LoVo (cell line): ENCODE measurements around the gene TNF.

ENCODE experiments used
- DNase-seq: peaks from one replicate; pipeline ENCODE4 v3.0.0-alpha.2; 2016; ENCODE audit warnings: low spot score

Gene TNF

GRCh38 chr6:31573239-31574105 is 1.9 kb upstream of the TNF start:
- DNase-seq, result no peak

GRCh38 chr6:31574106-31575061 is 981 bp upstream of the TNF start:
- DNase-seq, result no peak

GRCh38 chr6:31575952-31576685 is 754 bp downstream of the TNF start:
- DNase-seq, result no peak

- DNase-seq, result no peak
Measured at GRCh38 chr6:31576897-31577578, 1.7 kb downstream of the TNF start.

- DNase-seq, result no peak
Measured at GRCh38 chr6:31577579-31577966, 2.2 kb downstream of the TNF start.

- DNase-seq, result no peak
Measured at GRCh38 chr6:31578184-31579118, 3.1 kb downstream of the TNF start.

GRCh38 chr6:31579119-31579505 is 3.7 kb downstream of the TNF start:
- DNase-seq, result no peak

- DNase-seq, result no peak
Measured at GRCh38 chr6:31579546-31580437, 4.4 kb downstream of the TNF start.

- DNase-seq, result no peak
Measured at GRCh38 chr6:31580438-31580740, 5.0 kb downstream of the TNF start.

GRCh38 chr6:31580807-31581433 is 5.6 kb downstream of the TNF start:
- DNase-seq, result peak; percentile 81

GRCh38 chr6:31581434-31582229 is 6.3 kb downstream of the TNF start:
- DNase-seq, result no peak

- no peak for DNase-seq
Measured at GRCh38 chr6:31582230-31582643, 6.9 kb downstream of the TNF start, which contains the start of gene LTB. LTB (minus strand) TSS chr6:31582424; CDS start chr6:31582417, 7 bp downstream.

GRCh38 chr6:31585491-31585890 is 10.1 kb downstream of the TNF start:
- peak; percentile 6 for DNase-seq

GRCh38 chr6:31586008-31586407 is 10.6 kb downstream of the TNF start, which contains the start of gene LST1:
LST1 (plus strand) TSS chr6:31586277; CDS start chr6:31587300, 1,023 bp downstream.
- no peak for DNase-seq

- no peak for DNase-seq
Measured at GRCh38 chr6:31586599-31587281, 11.4 kb downstream of the TNF start.

- DNase-seq, result no peak
Measured at GRCh38 chr6:31587791-31588777, 12.7 kb downstream of the TNF start.
